ENCODE results near the gene ACP6.

DNA sequence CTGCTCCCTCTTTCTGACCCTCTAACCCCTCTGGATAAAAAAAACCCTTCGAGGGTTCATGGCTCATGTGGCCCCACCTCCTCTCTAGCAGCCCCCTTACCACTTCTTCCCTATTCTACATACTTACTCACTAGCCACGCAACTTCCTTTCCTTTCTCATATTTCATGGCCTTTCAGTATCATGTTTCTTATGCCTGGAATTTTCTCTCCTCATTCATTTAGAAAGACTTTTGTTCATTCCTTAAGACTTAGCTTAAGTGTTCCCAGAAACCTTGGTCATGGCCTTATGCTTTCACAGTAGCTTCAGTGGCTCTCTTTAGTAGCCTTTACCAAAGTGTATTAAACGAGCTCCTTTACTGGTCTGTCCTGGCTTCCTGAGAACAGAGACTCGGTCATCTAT, 6.1 kb downstream of the ACP6 start:
- TF ChIP-seq, protein P1, sequence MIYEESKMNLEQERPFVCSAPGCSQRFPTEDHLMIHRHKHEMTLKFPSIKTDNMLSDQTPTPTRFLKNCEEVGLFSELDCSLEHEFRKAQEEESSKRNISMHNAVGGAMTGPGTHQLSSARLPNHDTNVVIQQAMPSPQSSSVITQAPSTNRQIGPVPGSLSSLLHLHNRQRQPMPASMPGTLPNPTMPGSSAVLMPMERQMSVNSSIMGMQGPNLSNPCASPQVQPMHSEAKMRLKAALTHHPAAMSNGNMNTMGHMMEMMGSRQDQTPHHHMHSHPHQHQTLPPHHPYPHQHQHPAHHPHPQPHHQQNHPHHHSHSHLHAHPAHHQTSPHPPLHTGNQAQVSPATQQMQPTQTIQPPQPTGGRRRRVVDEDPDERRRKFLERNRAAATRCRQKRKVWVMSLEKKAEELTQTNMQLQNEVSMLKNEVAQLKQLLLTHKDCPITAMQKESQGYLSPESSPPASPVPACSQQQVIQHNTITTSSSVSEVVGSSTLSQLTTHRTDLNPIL (CRISPR knock-in tag; IDR thresholded peaks at IDR 0.05; ENCODE audit: low read depth) = no peak
- TF ChIP-seq RARB (CRISPR knock-in tag; IDR thresholded peaks at IDR 0.05) = no peak
- TF ChIP-seq, protein P2, sequence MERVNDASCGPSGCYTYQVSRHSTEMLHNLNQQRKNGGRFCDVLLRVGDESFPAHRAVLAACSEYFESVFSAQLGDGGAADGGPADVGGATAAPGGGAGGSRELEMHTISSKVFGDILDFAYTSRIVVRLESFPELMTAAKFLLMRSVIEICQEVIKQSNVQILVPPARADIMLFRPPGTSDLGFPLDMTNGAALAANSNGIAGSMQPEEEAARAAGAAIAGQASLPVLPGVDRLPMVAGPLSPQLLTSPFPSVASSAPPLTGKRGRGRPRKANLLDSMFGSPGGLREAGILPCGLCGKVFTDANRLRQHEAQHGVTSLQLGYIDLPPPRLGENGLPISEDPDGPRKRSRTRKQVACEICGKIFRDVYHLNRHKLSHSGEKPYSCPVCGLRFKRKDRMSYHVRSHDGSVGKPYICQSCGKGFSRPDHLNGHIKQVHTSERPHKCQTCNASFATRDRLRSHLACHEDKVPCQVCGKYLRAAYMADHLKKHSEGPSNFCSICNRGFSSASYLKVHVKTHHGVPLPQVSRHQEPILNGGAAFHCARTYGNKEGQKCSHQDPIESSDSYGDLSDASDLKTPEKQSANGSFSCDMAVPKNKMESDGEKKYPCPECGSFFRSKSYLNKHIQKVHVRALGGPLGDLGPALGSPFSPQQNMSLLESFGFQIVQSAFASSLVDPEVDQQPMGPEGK (CRISPR knock-in tag; IDR thresholded peaks at IDR 0.05; ENCODE audit: borderline replicate concordance) = no peak
- no peak for TF ChIP-seq ZFP30 (CRISPR knock-in tag; IDR thresholded peaks at IDR 0.05)
- TF ChIP-seq GLIS3 (CRISPR knock-in tag; IDR thresholded peaks at IDR 0.05) = no peak
- no peak for TF ChIP-seq ZNF70 (CRISPR knock-in tag; IDR thresholded peaks at IDR 0.05)
- TF ChIP-seq ARNTL (CRISPR knock-in tag; IDR thresholded peaks at IDR 0.05; ENCODE audit: borderline replicate concordance, low read depth) = no peak
- TF ChIP-seq TCF4 (CRISPR knock-in tag; IDR thresholded peaks at IDR 0.05; ENCODE audit: borderline replicate concordance) = no peak

Data from SK-N-SH treated with all-trans-retinoic acid at 6 μM for 48 hours (cell line).